NOMO-1 (cell line): ENCODE results near the gene PSMB1.
"Not testable (repeated sequence)": the region's sequence is repeated elsewhere in the genome, so short reads cannot be mapped to it uniquely, and the experiment has no call there.

Experiments used
- DNase-seq, 2 experiments: peaks; one replicate each; lab custom pipeline; 2025; ENCODE audit not compliant: unreplicated experiment in 2 of 2; lab: John Stamatoyannopoulos, UW

The PSMB1 gene

GRCh38 chr6:170504479-170504878, 48.6 kb downstream of the PSMB1 start:
- no peak for DNase-seq

- DNase-seq, result no peak
Observed at GRCh38 chr6:170503414-170503761, 49.7 kb downstream of the PSMB1 start.

DNA sequence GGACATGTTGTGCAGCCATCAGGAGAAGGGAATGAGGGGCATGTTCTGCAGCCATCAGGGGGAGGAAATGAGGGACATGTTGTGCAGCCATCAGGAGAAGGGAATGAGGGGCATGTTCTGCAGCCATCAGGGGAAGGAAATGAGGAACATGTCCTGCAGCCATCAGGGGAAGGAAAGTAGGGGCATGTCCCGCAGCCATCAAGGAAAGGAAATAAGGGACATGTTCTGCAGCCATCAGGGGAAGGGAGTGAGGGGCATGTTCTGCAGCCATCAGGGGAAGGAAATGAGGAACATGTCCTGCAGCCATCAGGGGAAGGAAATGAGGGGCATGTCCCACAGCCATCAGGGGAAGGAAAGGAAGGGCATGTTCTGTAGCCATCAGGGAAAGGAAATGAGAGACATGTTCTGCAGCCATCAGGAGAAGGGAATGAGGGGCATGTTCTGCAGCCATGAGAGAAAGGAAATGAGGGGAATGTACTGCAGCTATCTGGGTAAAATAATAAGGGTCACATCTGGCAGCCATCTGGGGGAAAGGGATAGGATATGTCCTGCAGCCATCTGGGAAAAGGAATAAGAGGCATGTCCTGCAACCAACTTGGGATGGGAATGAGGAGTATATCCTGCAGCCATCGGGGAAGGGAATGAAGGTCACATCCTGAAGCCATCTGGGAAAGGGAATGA, 50.2 kb downstream of the PSMB1 start:
- not testable (repeated sequence) for DNase-seq

- DNase-seq, result not testable (repeated sequence)
Observed at GRCh38 chr6:170502268-170502667, 50.8 kb downstream of the PSMB1 start.

GRCh38 chr6:170500955-170501590, 52.0 kb downstream of the PSMB1 start:
- no peak for DNase-seq

DNA sequence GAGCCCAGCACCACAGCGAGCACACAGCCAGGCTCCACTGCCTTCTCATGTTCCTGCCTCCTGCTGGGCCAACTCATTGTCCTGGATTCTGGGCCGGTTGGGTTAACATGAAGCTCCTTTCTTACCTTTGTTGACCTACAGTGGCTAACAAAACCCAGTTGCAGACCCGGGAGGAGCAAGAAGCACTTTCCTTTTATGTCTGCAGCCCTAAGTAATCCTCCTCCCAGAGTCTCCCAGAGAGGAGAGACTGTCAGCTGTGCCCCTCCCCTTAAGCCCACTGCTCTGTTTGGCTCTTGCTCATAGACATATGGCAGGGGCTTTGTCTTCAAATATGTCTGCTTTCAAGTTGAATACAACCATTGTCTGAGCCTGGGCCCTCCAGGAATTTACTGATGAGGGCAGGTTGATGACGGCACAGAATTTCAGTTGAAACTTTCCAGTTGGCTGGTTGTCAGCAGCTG, 55.2 kb downstream of the PSMB1 start:
- no peak for DNase-seq

GRCh38 chr6:170493354-170493753, 59.8 kb downstream of the PSMB1 start:
- DNase-seq, result no peak

DNA sequence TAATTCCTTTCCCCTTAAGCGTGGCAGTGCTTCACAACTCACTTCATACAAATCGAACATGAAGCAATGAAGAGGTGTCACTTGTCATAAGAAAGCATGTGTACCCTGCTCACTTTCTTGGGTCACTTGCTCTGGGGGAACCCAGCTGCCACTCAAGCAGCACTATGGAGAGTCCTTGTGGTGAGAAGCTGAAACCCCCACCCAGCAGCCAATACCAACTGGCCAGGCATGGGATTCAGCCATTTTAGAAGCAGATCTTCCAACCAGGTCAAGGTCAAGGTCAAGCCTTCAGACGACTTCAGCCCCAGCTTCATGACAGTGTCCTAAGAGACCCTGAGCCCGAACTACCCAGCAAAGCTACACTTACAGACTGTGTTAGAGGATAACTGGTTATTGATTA, 62.8 kb downstream of the PSMB1 start:
- no peak for DNase-seq

GRCh38 chr6:170489836-170490235, 63.3 kb downstream of the PSMB1 start:
- no peak for DNase-seq

DNA sequence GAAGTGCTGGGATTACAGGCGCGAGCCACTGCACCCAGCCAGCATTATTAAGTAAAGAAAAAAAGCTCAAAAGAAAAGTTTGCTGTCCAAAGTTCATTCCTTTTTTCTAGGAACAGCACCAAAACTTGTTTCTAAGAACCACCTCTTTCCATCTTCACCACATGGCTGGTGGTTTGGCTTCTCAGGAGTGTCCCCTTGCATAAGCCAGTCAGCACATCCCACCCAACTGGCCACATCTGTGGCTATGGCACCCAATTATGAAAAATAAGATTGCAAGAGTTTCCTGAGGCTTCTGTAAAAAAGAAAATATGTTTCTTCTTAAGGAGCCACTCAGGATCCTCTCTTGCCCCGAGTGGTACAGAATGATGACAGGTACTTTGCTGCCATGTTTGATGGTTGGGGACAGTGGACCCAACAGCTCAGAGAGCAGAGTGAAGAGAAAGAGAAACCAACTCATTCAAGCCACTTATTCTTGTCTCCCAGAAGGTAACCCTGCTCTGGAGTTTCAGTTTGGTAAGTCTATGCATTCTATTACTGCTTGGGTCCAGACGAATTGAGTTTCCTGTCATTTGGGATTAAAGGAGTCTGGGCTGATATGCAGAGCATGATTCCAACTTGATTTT, 65.3 kb downstream of the PSMB1 start:
- DNase-seq, result no peak

GRCh38 chr6:170485159-170485558, 67.9 kb downstream of the PSMB1 start:
- DNase-seq, result peak in 1 of 2 experiments; percentile 3
